MCF 10A (cell line): ENCODE data around the gene LMTK2. TPM values are rescaled to one million over a fixed set of nuclear protein-coding genes. Genes with fewer than 3 reads are reported as not detected.

Experiments used
- BruUV-seq: library from RNA; stranded (reverse); fragments of 400-500 nt; replicated peaks from 2 replicates; lab custom pipeline; 2021; lab: Mats Ljungman, UMichigan
- CTCF ChIA-PET: fragments of 300-600 bp; sonication (Branson Sonifier 250); formaldehyde crosslinking; extraction: SDS; loops from one replicate; lab custom pipeline; 2021; ENCODE audit warnings: antibody characterized with exemption, inconsistent platforms; lab: Yijun Ruan, JAX
- POLR2A ChIA-PET: fragments of 300-600, 350-650 bp; sonication (Branson Sonifier 250); formaldehyde crosslinking; extraction: SDS; loops from one replicate; lab custom pipeline; 2020; ENCODE audit warnings: antibody characterized with exemption, inconsistent platforms; lab: Yijun Ruan, JAX
- DNase-seq: peaks from one replicate; pipeline ENCODE4 v3.0.0-alpha.2; 2018; ENCODE audit not compliant: unreplicated experiment
- H3K27ac Mint-ChIP-seq: one replicate; pipeline ENCODE4 v1.8.0; 2022; ENCODE audit warnings: mild to moderate bottlenecking, low read depth, mixed read lengths; ENCODE audit not compliant: unreplicated experiment
- H3K27me3 Mint-ChIP-seq: one replicate; pipeline ENCODE4 v1.8.0; 2022; ENCODE audit warnings: mixed read lengths; ENCODE audit not compliant: insufficient read depth, unreplicated experiment
- H3K36me3 Mint-ChIP-seq: one replicate; pipeline ENCODE4 v1.8.0; 2022; ENCODE audit warnings: mild to moderate bottlenecking, moderate library complexity, mixed read lengths; ENCODE audit not compliant: insufficient read depth, unreplicated experiment
- H3K4me1 Mint-ChIP-seq: one replicate; pipeline ENCODE4 v1.8.0; 2022; ENCODE audit warnings: mixed read lengths; ENCODE audit not compliant: insufficient read depth, unreplicated experiment
- H3K4me3 Mint-ChIP-seq: one replicate; pipeline ENCODE4 v1.8.0; 2022; ENCODE audit warnings: mild to moderate bottlenecking, moderate library complexity, mixed read lengths; ENCODE audit not compliant: unreplicated experiment
- H3K9me3 Mint-ChIP-seq: one replicate; pipeline ENCODE4 v1.8.0; 2022; ENCODE audit warnings: mixed read lengths; ENCODE audit not compliant: unreplicated experiment
- CTCF ChIP-seq: fragments of 200-600 bp; IDR thresholded peaks from one replicate; pipeline ENCODE4 v1.8.0; 2022; ENCODE audit warnings: antibody characterized with exemption, mild to moderate bottlenecking; ENCODE audit not compliant: unreplicated experiment
- intact Hi-C: fragments of 100-400 bp; cut with micrococcal nuclease; formaldehyde crosslinking; loops from 2 replicates; pipeline ENCODE4 v1.14.1; 2022
- total RNA-seq: library from RNA; stranded (reverse); gene quantifications from 2 replicates; pipeline ENCODE4 v1.2.3, GENCODE V29; 2022

Gene LMTK2
- total RNA-seq, 1 experiment from 2014 or later, result 16.8 TPM

GRCh38 chr7:98194672-98195457 lies 88.2 kb downstream of the LMTK2 start:
- Mint-ChIP-seq H3K4me3 (no peak overlapping the region), H3K9me3 (no peaks in the 10 kb centered on the region), H3K27me3 (no peaks in the 10 kb centered on the region), H3K36me3 (peaks cover 37% of the 10 kb centered on the region), H3K4me1 (no peaks in the 10 kb centered on the region), H3K27ac (no peak overlapping the region)
- no TSS peak for BruUV-seq
- TF ChIP-seq CTCF, result no peak
- POLR2A ChIA-PET, result no interaction called here
- intact Hi-C loops, result no loop called here
- DNase-seq, result no peak
- CTCF ChIA-PET, result interaction anchor here (0.6 to 1.7 kb wide), 3 partner anchors 8 to 959 kb away, joined by 3 to 4 read pairs (median 3); no protein-coding TSS in a partner anchor

- no peaks in the 10 kb centered on the region for H3K9me3 Mint-ChIP-seq
- DNase-seq, result no peak
- no peak for TF ChIP-seq CTCF
- H3K4me3 Mint-ChIP-seq, result no peak overlapping the region
- no peak overlapping the region for H3K27ac Mint-ChIP-seq
- H3K4me1 Mint-ChIP-seq, result no peaks in the 10 kb centered on the region
- ChIA-PET CTCF (interaction anchor here (0.8 kb wide), 1 partner anchor 10 kb away, joined by 4 read pairs; no protein-coding TSS in a partner anchor), POLR2A (no interaction called here)
- no TSS peak for BruUV-seq
- intact Hi-C loops, result no loop called here
- peaks cover 26% of the 10 kb centered on the region for H3K36me3 Mint-ChIP-seq
- no peaks in the 10 kb centered on the region for H3K27me3 Mint-ChIP-seq
These were observed 90.3 kb downstream of the LMTK2 start for GRCh38 chr7:98196706-98197605.

GRCh38 chr7:98199131-98199530 lies 92.5 kb downstream of the LMTK2 start:
- CTCF ChIA-PET, result interaction anchor here (0.6 kb wide), 1 partner anchor 34 kb away, joined by 4 read pairs; no protein-coding TSS in a partner anchor
- Mint-ChIP-seq H3K27me3 (no peaks in the 10 kb centered on the region), H3K27ac (no peak overlapping the region), H3K36me3 (peaks cover 12% of the 10 kb centered on the region), H3K4me1 (no peaks in the 10 kb centered on the region), H3K4me3 (no peak overlapping the region), H3K9me3 (no peaks in the 10 kb centered on the region)
- intact Hi-C loops, result no loop called here
- no TSS peak for BruUV-seq
- TF ChIP-seq CTCF, result no peak
- DNase-seq, result no peak
- POLR2A ChIA-PET, result no interaction called here

- Mint-ChIP-seq H3K9me3 (no peaks in the 10 kb centered on the region), H3K4me3 (no peak overlapping the region), H3K27ac (no peak overlapping the region), H3K4me1 (no peaks in the 10 kb centered on the region), H3K36me3 (peaks cover 21% of the 10 kb centered on the region), H3K27me3 (no peaks in the 10 kb centered on the region)
- DNase-seq, result no peak
- ChIA-PET POLR2A (no interaction called here), CTCF (no interaction called here)
- TF ChIP-seq CTCF, result no peak
- BruUV-seq, result no TSS peak
- intact Hi-C loops, result no loop called here
These were observed 93.7 kb downstream of the LMTK2 start for GRCh38 chr7:98200364-98200763.
